ENCODE measurements around the gene BTBD6.

BTBD6 gene

DNA sequence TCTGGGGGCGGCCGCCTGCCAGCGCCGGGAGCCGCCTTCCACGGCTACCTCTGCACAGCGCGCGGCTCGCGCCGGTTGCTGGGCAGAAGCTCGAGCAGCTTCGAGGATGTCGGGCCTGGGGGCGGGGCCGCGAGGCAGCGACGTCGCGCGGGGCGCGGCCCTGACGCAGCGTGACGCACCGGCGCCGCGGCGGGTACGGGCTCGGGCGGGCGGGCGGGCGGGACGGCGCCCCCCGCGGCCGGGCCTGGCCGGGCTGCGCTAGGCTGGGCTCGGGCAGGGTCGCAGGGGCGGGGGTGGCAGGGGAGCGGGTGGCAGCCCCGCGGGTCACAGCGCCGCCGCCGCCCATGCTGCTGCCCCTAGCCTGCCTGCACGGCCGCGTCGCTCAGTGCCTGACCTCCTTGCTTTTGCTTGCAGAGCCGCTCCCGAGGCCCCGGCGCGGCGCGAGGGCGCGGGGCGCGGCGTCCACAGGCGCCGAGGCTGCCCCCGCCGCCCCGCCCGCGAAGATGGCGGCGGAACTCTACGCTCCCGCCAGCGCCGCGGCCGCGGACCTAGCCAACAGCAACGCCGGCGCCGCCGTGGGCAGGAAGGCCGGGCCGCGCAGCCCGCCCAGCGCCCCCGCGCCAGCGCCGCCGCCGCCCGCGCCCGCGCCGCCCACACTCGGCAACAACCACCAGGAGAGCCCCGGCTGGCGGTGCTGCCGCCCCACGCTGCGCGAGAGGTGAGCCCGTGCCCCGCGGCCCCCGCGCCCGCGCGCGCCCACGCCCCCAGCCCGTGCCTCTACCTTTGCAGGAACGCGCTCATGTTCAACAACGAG lies at the start of gene BTBD6:
BTBD6 (plus strand) TSS at position 166 of the 814 bp plus-strand sequence; CDS start at position 345, 179 bp downstream.
- peak; percentile 89 to 90 (median 90) for DNase-seq

DNA sequence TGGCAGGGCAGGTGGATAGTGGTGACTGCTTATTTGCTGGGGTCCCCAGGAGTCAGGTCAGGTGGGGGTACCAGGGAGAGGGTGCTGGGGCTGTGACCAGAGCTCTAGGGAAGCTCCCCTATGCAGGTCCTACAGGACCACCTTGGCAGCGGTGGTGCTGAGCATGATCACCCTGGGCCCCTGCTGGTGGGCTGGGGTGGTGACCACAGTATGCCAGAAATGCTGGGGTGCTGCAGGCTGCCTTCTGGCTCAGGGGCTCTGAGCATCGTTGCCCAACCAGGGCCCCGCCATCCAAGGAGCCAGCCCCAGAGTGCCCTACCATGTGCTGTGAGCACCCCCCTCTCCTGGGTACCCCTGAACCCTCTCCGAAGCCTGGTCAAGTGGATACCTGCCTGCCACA lies 49.7 kb upstream of the BTBD6 start:
- DNase-seq: no peak

DNA sequence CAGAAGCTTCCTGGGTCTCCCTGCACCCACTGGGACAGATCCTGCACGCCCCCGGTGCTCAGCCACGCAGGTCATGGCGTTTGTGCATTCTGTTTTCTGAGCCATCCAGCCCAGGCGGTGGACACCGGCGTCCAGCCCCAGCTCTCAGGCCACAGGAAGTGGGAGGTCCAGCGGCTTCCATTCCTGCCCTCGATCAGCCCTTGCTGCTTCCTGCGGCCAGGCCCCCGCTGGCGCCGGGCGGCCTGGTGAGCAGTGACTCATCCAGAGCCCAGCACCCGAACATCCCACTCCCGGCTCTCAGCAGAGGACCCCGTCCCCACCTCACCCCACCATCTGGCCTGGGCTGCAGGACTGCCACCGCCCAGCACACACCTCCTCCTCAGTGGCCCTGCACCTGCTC lies 49.2 kb upstream of the BTBD6 start:
- no peak for DNase-seq

DNA sequence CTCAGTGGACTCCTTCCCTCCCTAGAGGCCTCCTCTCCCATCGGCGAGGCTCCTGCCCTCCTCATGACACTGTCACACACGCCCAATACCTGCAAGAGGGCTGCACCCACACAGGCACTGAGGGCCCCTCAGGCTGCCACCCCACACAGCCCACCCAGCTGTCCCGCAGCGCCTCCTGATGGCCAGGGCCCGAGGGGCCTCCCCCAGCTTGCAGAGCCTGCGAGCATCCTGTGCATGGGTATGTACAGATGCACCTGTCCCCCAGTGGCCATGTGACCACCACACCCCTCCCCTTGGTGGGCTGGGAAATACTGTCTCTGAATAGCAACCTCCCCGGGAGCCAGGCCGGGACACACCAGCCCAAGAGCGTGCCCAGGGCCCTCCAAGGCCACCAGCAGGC lies 48.3 kb upstream of the BTBD6 start:
- DNase-seq: no peak

DNA sequence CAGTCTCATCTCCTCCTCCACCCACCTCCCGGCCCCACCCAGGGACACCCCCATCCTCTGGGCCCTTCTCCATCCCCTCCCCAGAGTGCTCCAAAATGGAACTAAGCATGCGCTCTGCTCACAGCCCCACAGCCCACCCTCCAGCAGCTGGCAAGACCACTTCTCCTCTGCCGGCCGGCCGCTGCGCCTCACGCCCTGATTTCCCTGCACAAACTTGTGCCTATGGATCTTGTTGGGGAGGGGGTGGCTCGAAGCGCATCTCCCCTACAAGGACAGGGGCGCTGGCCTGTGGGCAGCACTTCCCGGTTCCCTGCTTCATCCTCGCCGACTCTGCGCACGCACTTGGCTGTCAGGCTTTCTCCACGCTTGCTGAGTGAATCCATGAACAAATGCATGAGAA lies 47.7 kb upstream of the BTBD6 start:
- DNase-seq: no peak

DNA sequence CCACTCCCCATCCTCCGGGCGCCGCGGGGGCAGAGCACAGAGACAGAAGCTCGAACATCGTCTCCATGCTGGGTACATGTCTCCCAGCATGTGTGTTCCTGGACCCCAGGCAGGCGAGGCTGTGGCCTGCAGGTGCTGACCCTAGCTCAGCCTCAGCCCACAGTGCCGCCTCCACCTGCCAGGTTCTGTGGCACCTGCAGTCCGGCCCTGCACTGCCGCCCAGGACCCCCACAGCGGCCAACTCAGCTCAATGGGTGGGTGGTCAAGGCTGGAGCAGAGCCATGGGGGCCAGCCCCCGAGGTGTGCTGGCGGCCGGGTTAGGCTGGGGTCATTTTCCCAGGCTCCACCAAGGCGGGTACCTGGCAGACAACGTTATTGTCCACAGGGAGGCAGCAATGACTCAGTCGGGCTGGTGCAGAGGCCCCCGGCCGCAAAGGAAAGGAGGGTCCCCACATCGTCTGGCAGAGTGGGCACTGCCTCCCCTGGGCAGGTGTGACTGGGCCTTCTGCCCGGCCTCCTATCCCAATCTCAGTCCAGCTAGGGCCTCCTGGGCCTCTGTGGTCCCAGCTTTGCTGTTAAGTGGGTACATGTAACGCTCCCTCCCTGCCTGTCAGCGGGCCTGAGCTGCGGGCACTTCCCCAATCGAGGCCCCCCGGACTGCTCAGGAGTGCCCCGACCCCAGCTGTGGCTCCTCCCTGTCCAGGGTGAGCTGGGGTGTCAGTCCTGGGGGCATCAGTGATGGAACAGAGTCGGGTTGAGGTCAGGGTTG lies 47.0 kb upstream of the BTBD6 start:
- peak in 1 of 3 experiments; percentile 23 for DNase-seq

DNA sequence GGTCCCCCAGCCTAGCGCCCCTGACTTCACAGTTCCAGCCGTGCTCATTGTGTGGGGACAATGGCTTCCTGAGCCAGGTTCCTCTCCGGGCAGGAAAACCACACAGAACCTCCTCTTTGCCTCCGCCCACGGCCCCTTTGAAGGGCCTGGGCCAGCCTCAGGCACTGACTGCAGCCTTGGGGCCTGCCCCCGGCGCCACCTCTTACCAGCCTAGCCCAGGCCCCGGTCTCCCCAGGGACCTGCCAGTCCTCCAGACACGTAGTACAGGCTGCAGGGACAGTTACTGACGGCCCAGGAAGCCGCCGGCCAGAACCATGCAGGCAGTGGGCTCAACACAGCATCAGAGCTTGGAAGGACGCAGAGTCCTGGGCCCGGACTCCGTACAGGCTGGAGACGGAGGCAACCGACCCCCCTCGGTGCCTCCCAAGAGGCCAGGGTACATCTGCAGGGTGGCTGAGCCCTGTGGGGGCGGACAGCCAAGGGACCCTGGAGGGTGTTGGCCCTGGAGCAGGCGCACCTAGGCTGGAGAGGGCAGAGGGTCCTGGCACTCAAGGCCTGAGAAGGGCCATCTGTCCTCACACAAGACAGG lies 46.3 kb upstream of the BTBD6 start:
- DNase-seq: peak in 1 of 3 experiments; percentile 24

DNA sequence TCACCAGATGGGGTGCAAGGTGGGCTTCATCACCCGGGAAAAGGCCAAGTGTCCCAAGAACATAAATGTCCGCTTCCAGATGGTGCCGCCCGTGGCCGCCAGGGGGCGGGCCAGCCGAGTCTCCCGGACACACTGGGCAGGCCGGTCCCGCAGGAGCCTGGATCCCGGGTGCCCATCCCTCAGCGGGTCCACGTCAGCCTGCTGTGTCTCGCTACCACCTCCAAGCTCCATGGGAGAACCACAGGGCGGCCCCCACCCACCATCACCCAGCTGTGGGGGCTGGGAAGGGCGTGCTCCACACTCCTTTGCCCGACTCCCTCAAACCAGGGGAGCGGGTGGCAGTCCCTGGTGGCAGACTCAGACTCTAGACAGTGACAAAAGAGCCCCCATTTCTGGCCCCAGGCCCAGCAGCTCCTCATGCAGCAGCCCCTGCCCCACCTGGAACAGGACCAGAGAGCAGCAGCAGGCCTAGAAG lies 45.2 kb upstream of the BTBD6 start:
- peak in 1 of 3 experiments; percentile 60 for DNase-seq

DNA sequence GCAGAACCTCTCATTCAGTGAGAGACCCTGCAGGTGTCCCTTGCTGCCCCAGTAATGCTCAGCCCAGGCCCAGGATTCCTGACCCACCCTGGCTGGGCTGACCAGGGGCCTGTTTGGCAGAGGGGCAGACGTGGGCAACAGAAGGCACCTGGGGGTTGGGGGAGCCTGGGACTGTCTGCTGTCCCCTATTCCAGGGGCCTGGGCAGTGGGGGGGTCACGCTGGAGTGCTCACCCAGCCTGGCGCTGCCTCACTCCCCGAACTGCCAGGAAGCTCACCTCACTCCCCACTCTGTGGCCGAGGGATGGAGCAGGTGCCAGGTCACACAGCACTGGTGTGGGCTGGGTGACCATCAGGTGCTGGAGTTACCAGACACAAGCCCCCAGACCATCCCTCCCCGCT lies 44.6 kb upstream of the BTBD6 start:
- DNase-seq: no peak

DNA sequence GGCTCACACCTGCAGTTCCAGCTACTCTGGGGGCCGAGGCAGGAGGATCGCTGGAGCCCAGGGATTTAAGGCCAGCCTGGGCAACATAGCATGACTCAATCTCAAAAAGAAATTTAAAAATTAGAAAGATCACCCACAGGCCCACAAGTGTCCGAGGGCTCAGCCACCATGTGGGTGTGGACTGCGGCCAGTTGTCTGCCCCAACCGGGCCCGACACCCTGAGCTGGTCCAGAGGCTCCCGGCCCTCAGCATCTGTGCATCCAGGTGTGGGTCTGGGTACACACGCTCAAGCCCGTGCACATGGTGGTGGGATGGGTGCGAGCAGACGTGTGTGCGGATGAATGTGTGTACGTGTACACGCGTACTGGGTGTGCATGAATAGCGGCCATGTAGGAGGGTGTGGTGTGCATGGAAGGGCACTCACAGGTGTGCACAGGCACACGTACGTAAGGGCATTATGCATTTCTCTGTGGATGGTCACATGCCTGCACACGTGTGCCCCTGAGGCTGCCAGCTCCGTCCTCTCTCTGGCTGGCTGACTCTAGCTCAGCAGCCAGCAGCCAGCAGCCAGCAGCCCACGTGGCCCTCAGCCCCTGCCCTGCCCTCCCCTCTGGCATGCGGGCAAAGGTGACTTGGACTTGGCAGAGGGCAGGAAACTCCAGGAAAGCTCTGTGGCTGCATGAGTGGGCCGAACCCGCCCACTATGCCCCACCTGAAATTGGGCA lies 44.0 kb upstream of the BTBD6 start:
- DNase-seq: no peak

DNA sequence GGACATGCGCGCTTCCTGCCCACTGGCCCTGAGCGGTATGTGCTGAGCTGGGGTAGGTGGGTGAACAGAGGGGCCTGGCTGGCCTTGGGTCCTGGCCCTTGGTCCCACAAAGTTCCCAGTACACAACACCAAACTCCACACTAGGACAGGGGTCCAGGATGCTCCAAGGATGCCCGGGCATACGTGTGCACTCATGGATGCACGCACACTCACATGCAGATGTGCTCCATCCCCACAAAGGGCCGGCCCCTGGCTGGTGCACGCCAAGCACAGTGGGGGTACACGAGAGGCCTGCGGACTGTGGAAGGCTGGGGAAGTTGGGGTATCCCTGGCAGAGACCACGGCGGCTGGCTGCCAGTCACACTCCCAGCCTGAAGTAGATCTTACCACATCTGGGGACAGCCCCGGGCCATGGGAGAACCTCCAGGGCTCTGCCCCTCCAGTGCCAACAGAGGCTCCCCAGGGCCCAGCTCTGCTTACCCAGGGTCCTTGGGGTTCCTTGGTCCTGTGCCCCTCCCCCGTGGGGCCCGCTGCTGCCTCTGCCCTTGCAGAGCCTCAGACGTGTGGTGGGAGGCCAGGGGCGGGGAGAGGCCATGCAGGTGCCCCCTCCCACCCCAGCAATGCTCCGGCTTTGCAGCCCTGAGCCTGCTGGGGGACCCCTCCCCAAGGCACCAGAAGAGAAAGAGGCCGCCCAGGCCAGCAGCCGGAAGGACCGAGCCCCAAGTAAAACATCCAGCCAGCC lies 43.2 kb upstream of the BTBD6 start:
- DNase-seq: no peak

DNA sequence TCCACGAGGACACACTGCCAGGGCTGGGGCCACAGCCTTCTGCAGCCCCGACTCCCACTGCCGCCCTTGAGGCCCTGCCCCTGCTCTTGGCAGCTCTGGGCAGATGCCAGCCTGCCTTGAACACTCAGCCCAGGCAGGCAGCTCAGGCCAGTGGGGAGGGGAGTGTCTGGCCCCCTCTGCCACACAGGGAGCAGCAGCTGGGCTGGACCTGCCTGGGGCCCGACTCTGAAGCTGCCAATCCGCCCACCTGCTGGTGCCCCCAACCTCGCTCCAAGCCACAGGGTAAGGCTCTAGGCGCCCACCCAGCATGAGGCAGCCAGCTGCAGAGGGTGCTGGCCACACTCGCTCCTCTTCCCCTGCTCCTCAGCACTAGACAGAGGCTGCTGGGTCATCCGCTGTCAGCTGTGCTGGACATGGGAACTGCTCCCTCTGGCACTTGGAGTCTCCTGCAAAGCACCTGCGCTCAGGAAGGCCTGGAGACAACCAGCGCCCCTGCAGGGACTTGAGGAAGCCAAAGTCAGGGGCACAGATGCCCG lies 42.6 kb upstream of the BTBD6 start:
- peak in 2 of 3 experiments; percentile 69 to 84 for DNase-seq

DNA sequence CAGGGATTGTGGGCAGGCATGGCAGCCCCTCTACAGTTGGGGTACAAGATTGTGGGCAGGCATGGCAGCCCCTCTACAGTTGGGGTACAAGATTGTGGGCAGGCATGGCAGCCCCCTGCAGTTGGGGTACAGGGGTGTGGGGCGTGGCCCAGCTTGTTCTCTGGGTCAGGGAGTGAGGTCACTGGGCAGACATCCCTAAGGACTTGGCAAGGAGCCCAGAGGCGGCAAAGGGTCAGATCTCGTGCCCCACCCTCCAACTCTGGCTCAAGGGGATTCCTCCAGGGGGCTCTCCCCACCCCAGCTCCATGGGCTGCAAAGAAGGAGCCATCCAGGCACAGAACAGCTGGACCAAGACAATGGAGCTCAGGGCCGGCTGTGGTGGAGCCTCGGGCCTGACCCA lies 41.5 kb upstream of the BTBD6 start:
- no peak for DNase-seq

DNA sequence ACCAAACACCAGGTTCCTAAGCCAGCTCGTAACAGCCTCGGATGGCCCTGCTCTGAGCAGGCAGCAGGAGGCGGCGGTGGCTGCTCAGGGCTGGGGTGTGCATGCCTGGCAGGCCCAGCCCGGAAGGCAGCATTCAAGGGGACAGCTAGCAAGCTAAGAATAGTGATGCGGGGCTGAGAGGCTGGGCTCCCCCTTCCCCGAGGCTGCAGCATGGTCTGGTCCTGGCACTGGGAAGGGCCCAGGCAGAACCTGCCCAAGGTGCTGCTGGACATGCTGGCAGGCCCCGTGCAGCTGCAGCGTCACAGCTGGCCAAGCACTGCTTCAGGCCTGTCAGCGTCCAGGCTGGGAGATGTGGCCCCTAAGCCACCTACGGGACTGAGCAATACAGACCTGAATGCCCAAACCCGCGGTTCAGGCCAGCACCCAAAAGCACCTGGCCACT lies 40.9 kb upstream of the BTBD6 start:
- no peak for DNase-seq

DNA sequence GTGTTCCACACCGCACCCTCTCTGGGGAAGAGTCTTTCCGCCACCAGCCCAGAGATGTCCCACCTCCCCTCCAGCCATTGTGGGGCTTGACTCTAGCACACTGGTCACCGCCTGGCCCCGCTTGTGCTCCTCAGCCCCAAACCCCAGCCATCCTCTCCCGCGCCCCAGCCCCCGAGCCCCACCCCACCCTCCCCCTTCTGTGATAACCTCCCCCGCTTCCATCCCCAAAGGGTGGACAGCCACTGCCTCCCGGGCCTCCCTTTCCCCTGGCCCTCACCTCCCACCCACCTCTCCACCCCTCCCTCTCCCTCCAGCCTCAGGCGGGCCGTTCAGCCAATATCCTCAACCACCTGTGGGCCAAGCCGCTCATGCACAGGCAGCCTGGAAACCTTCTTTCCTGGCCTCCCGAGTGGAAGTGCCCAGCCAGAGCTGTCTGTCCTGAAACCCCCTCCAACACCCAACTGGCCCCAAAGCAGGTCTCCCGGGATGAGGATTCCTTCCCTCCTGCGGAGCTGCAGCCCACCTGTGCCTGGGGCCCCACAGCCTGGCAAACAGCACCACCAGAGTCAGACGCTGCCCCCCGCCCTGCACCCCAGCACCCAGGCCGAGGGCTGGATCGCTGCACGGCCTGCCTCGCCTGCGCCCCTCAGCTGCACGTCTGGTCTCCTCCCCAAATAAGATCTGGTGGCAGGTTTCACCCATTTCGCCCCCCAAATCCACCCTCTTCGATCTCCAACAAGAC lies 40.2 kb upstream of the BTBD6 start:
- DNase-seq: no peak

DNA sequence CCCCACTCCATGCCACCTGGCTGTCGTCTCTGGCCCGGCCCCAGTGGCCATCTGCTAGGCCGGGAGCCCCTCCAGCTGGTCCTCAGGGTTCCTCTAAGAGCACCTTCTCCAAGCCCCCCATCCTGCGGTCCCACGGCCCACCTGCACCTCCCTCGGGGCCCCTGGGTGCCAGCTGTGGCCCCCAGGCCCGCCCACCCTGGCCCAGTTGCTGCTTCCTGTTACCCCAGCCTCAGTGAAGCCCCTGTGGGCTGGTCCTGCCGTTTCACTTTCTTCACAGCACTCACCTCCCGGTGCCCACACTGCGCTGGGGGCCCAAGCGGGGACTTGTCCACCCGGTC lies 39.6 kb upstream of the BTBD6 start:
- DNase-seq: no peak

DNA sequence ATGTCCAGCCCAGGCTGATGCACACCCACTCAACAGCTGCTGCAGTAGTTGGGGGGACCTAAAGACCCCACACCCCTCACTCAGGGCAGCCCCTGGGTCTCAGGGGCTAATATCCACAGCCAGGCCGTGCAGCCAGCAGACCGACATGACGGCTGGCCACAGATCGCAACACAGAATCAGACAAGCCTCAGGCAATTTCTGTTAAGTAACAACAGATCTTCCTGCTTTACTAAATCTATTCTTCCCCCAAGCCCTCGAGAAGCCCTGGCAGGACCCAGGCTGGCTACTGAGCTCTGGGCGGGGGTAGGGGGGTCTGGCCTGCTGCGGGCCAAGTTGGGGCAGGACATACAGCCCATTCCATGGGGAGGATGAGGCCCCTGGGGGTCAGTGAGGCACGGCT lies 39.2 kb upstream of the BTBD6 start:
- DNase-seq: no peak

DNA sequence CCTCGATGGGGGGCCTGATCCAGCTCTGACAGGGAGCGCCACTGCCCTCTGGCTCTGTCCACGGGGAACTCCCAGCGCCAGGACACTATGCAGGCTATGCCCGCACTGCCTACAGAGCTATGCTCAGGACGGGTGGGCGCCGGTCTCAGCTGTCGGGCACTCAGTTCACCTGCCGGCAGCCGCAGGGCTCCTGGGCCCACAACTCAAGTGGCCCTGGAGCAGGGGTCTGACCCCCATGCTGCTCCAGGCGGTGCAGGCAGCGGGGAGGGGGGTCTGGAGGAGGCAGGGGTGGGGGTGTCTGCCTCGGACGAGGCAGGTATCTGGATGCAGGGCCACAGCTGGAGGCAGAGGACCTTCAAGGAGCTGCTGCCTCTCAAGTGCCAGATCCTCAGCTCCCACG lies 38.7 kb upstream of the BTBD6 start:
- no peak for DNase-seq

DNA sequence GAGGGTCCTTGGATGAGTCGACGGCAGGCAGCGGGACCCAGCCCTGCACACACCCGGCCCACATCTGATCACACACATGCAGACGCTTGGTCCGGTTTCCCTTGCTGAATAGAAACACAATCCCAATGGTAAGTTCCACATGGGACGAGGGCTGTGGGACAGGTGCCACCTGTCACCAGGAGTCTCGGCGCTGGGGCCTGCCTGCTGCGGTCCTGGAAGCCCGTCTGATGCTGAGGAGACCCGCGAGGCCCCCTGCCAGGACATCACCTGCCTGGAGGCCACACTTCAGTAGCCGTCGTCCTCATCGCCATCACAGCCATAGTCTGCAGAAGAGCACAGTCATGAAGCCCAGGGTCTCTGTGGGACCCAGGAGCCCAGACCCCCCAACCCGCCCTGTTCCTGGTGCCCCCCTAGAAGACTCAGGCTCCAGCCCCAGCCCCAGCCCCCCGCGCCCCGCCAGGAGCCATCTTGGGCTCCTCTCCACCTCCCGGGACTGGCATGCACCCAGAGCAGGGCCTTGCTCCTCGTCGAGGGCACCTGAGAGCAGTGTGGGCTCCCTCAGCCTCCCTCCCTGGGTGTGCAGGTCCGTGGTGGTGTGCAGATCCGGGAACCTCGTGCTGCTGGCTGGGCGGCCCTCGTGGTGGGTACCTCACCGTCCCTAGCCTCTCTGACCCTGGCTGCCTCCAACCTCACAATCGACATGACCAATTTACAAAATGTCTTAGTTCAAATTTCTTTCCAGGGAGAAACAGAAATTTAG lies 37.9 kb upstream of the BTBD6 start:
- no peak for DNase-seq

DNA sequence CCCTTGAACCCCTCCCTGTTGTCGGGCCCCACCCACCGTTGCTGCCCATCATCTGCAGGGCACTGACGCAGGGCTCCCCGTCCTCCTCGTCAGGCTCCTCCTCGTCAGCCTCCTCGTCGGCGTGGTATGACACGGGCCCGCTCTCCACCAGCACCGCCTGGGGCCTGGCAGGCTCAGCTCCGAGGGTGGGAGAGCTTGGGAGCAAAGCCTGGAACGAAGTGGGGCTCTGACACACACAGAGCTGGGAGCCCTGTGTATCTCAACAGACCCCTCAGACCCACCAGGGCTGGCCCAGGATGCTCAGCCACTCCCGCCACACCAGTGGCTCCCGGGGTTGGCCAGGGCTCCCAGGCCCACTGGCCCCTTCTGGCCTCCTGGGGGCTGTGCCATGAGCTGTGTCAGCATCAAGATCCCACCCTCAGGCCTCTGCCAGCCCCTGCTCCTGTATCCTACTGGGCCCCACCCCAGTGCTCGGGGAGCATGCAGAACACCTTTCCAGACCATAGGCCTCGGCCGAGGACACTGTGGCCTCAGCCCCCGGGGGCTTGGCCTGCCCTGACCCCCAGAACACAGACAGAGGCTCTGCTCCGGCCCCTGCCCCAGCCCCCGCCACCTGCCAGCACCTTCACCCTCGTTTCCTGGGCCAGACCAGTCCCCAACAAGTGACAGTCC lies 37.1 kb upstream of the BTBD6 start:
- no peak for DNase-seq

Measured in NCI-H1417 (cell line).